Tibial nerve (tissue), 4 donors: ENCODE results near the gene SLC34A2. TPM values are rescaled to one million over a fixed set of nuclear protein-coding genes. Genes with fewer than 3 reads are reported as not detected.
"Not testable (repeated sequence)": the region's sequence is repeated elsewhere in the genome, so short reads cannot be mapped to it uniquely, and the experiment has no call there.

ENCODE experiments used
- DNase-seq, 2 donors: peaks; one replicate each; pipeline ENCODE4 v3.0.0-alpha.2; 2019; ENCODE audit warnings: low spot score in 2 of 2
- H3K27ac ChIP-seq, 4 donors: fragments of 200-600 bp; sonication (generic) in 3 of 4; one replicate each; pipeline ENCODE4 v1.5.1; 2017 to 2019; ENCODE audit warnings: mild to moderate bottlenecking in 1 of 4
- H3K27me3 ChIP-seq, 2 donors: fragments of 200-600 bp; sonication (generic) in 1 of 2; one replicate each; pipeline versions ENCODE4 v1.5.1 to v1.6.0; 2017 to 2019
- H3K36me3 ChIP-seq, 3 donors: fragments of 200-600 bp; sonication (generic); one replicate each; pipeline ENCODE4 v1.5.1; 2018 to 2019
- H3K4me1 ChIP-seq, 4 donors: fragments of 200-600 bp; sonication (generic) in 3 of 4; one replicate each; pipeline ENCODE4 v1.5.1; 2017 to 2019
- H3K4me3 ChIP-seq, 4 donors: fragments of 200-600 bp; sonication (generic) in 3 of 4; one replicate each; pipeline ENCODE4 v1.5.1; 2017 to 2019; ENCODE audit warnings: mild to moderate bottlenecking in 1 of 4, moderate library complexity in 1 of 4
- H3K9me3 ChIP-seq, 4 donors: fragments of 200-600 bp; sonication (generic) in 3 of 4; one replicate each; pipeline ENCODE4 v1.5.1; 2017 to 2019
- EP300 ChIP-seq, 2 donors: sonication (generic); formaldehyde crosslinking; IDR thresholded peaks; one replicate each; pipeline ENCODE4 v1.6.1; 2017; ENCODE audit warnings: antibody characterized with exemption in 2 of 2, mild to moderate bottlenecking in 1 of 2
- POLR2A ChIP-seq, 2 donors: fragments of 450-650 bp; IDR thresholded peaks; one replicate each; pipeline ENCODE4 v1.6.1; 2017; ENCODE audit warnings: antibody characterized with exemption in 2 of 2, mild to moderate bottlenecking in 2 of 2, moderate library complexity in 2 of 2
- WGBS, 2 donors: methylation state at CpG; one replicate each; pipeline ENCODE4 v1.1.5; 2018; 5-methylcytosine and 5-hydroxymethylcytosine counted together
- total RNA-seq, 4 donors: library from RNA; depleted of rRNA; stranded (reverse); fragments of >200 nt; gene quantifications; one replicate each; pipeline ENCODE4 v1.1.0, GENCODE V29; 2016
- TF ChIP-seq, protein P1 (sequence below), 5 experiments: fragments of 200-600 bp in 3 of 5; fragments of 450-650 bp in 2 of 5; sonication (generic) in 3 of 5; IDR thresholded peaks; one replicate each; pipeline ENCODE4 v1.5.1; 2016 to 2019; ENCODE audit warnings: antibody characterized with exemption in 5 of 5, mild to moderate bottlenecking in 3 of 5, moderate library complexity in 2 of 5

SLC34A2 gene, protein sequence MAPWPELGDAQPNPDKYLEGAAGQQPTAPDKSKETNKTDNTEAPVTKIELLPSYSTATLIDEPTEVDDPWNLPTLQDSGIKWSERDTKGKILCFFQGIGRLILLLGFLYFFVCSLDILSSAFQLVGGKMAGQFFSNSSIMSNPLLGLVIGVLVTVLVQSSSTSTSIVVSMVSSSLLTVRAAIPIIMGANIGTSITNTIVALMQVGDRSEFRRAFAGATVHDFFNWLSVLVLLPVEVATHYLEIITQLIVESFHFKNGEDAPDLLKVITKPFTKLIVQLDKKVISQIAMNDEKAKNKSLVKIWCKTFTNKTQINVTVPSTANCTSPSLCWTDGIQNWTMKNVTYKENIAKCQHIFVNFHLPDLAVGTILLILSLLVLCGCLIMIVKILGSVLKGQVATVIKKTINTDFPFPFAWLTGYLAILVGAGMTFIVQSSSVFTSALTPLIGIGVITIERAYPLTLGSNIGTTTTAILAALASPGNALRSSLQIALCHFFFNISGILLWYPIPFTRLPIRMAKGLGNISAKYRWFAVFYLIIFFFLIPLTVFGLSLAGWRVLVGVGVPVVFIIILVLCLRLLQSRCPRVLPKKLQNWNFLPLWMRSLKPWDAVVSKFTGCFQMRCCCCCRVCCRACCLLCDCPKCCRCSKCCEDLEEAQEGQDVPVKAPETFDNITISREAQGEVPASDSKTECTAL
- not detected for total RNA-seq

DNA sequence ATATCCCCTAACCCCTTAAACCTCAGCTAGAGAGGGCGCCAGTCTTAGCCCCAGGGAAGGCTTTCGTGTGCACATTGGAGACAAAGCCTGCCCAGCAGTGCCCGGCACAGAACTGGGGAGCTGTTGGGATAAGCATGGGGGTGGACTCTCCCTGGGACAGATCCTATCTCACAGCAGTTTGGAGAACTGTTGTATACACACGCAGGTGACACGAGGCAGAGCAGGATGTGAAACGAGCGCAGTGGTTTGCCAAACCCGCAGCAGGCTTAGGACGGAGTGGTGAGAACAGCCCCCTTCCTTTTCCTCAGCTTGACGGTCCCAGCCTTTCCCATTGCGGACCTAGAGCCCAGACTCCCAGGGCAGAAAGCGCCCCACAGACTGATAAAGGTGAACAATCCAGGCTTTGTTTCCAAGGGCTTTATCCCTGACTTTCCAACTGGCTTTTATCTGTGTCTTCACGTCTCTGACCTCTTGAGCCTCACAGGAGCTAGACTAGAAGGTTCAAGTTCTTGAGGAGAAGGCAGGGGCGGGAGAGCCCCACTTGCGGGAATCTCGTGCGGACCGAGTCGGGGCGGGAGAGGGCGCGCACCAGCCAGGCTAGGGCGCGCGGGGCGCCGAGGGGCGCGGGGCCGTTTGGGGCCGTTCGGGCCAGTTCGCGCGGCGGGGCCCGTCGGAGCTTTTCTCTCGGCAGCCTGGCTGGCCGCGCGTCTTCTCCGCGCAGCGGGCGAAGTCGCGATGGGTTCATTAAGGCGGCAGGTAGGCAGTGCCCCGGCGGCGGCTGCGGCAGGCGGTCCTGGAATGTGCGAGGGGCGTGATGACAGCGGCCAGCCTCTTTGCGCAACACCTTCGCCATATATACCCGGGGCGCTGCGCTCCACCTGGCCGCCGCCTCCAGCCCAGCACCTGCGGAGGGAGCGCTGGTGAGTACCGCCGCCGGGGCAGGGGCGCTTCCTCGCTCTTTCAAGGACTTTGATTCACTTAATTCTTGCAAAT is at the start of gene SLC34A2:
TSS of gene SLC34A2 (plus strand) at position 881 of the 993 bp plus-strand sequence. CDS start 6,650 bp downstream, outside the sequence.
- no peak for TF ChIP-seq POLR2A (IDR thresholded peaks at IDR 0.05)
- no peak for TF ChIP-seq EP300 (IDR thresholded peaks at IDR 0.05)
- TF ChIP-seq, protein P1, sequence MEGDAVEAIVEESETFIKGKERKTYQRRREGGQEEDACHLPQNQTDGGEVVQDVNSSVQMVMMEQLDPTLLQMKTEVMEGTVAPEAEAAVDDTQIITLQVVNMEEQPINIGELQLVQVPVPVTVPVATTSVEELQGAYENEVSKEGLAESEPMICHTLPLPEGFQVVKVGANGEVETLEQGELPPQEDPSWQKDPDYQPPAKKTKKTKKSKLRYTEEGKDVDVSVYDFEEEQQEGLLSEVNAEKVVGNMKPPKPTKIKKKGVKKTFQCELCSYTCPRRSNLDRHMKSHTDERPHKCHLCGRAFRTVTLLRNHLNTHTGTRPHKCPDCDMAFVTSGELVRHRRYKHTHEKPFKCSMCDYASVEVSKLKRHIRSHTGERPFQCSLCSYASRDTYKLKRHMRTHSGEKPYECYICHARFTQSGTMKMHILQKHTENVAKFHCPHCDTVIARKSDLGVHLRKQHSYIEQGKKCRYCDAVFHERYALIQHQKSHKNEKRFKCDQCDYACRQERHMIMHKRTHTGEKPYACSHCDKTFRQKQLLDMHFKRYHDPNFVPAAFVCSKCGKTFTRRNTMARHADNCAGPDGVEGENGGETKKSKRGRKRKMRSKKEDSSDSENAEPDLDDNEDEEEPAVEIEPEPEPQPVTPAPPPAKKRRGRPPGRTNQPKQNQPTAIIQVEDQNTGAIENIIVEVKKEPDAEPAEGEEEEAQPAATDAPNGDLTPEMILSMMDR (IDR thresholded peaks at IDR 0.05) = no peak
- Histone ChIP-seq H3K4me3 (peak within 1 kb of the TSS in 3 of 4 donors; percentile 8 to 44 (median 23)), H3K4me1 (peaks cover 0 to 17% (median 0%) of the 10 kb centered on the region in 4 donors), H3K27me3 (peaks cover 0 to 24% of the 10 kb centered on the region in 2 donors), H3K27ac (peak within 1 kb of the TSS in 1 of 4 donors; percentile 59), H3K9me3 (no peaks in the 10 kb centered on the region), H3K36me3 (no peaks in the 10 kb centered on the region)
- no peak for DNase-seq
- WGBS, 2 donors = 10 to 13% methylated on average over 36 to 43 of the region's 71 CpGs

DNA sequence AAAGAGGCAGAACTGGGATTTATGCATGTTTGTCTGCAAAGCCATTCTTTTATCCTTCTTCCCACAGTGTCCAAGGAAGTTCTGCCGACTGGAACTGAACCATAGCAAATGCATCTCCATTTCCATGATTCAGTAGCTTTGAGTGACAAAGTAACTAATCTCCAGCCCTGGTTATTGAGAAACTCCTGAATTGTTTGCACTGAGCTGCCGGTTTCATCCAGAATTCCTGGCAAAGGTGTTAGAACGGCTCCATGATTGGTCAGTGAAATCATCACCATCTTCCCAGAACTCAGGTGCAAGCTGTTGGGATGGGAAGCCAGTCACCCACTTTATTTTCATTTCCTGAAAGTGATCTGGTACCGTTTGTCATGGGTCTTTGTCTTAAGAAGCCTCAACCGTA is 47.0 kb upstream of the SLC34A2 start:
- Histone ChIP-seq H3K27ac (no peak overlapping the region), H3K36me3 (no peaks in the 10 kb centered on the region), H3K4me3 (no peak overlapping the region), H3K27me3 (no peaks in the 10 kb centered on the region), H3K9me3 (no peaks in the 10 kb centered on the region), H3K4me1 (no peaks in the 10 kb centered on the region)
- no peak for DNase-seq
- TF ChIP-seq, protein P1 (IDR thresholded peaks at IDR 0.05) = no peak
- TF ChIP-seq EP300 (IDR thresholded peaks at IDR 0.05) (no peak), POLR2A (IDR thresholded peaks at IDR 0.05) (no peak)
- WGBS, 2 donors = 80 to 89% methylated on average over 5 of the region's 5 CpGs

DNA sequence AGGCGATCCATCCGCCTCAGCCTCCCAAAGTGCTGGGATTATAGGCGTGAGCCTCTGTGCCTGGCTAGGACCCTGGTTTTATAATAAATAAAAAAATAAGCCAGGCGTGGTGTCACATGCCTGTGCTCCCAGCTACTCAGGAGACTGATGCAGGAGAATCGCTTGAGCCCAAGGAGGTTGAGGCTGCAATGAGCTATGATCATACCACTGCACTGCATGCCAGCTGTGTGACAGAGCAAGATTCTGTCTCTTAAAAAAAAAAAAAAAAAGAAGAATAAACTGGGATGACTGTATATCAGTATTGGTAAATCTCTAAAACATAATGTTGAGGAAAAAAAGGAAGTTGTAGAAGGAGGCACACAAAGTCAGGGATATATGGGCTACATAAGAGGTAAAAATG is 45.7 kb upstream of the SLC34A2 start:
- Histone ChIP-seq H3K4me3 (no peak overlapping the region), H3K4me1 (no peaks in the 10 kb centered on the region), H3K9me3 (no peaks in the 10 kb centered on the region), H3K27ac (no peak overlapping the region), H3K27me3 (no peaks in the 10 kb centered on the region), H3K36me3 (no peaks in the 10 kb centered on the region)
- TF ChIP-seq, protein P1 (IDR thresholded peaks at IDR 0.05) = no peak
- TF ChIP-seq EP300 (IDR thresholded peaks at IDR 0.05) (no peak), POLR2A (IDR thresholded peaks at IDR 0.05) (no peak)
- no peak for DNase-seq
- 89 to 91% methylated on average over 5 of the region's 5 CpGs for WGBS, 2 donors

DNA sequence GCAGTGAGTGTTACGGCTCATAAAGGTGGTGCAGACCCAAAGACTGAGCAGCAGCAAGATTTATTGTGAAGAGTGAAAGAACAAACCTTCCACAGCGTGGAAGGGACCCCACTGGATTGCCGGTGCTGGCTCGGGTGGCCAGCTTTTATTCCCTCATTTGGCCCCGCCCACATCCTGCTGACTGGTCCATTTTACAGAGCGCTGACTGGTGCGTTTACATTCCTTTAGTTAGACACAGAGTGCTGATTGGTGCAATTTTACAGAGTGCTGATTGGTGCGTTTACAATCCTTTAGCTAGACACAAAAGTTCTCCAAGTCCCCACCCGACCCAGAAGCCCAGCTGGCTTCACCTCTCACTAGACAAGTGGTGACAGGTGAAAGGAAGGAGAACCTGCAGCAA is 42.0 kb upstream of the SLC34A2 start:
- DNase-seq, H3K27ac ChIP-seq, H3K36me3 ChIP-seq, H3K4me3 ChIP-seq, H3K27me3 ChIP-seq, H3K9me3 ChIP-seq, H3K4me1 ChIP-seq: not testable (repeated sequence)
- WGBS, 2 donors = 87 to 88% methylated on average over 9 of the region's 9 CpGs

DNA sequence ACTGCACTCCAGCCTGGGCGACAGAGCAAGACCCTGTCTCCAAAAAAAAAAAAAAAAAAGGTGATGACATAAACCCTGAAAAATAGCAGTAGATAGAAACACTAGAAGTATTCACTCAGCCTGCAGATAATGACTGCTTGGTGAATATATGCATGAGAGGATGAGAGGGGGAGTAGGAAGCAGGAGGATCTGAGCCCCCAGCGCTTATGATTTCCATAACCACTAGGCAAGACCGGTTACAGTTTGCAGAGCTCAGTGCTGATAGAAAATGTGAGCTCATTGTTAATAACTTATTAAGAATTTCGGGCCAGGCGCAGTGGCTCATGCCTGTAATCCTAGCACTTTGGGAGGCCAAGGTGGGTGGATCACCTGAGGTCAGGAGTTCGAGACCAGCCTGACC is 40.8 kb upstream of the SLC34A2 start:
- TF ChIP-seq POLR2A (IDR thresholded peaks at IDR 0.05) = no peak
- no peak for TF ChIP-seq EP300 (IDR thresholded peaks at IDR 0.05)
- TF ChIP-seq, protein P1 (IDR thresholded peaks at IDR 0.05) = no peak
- DNase-seq = no peak
- H3K36me3 ChIP-seq = no peaks in the 10 kb centered on the region
- WGBS, 2 donors = 79 to 89% methylated on average over 6 of the region's 6 CpGs
- no peaks in the 10 kb centered on the region for H3K9me3 ChIP-seq
- no peaks in the 10 kb centered on the region for H3K4me1 ChIP-seq
- no peak overlapping the region for H3K4me3 ChIP-seq
- no peak overlapping the region for H3K27ac ChIP-seq
- no peaks in the 10 kb centered on the region for H3K27me3 ChIP-seq
